GM11168 (cell line): Measurements from ENCODE around the gene MYBPH.

Experiments used
- in situ Hi-C: fragments of 300-500 bp; cut with MboI; formaldehyde crosslinking; loops from one replicate; pipeline ENCODE4 v1.12.0; 2022; ENCODE audit warnings: low sequenced_read_pairs; ENCODE audit not compliant: unreplicated experiment

MYBPH gene

DNA sequence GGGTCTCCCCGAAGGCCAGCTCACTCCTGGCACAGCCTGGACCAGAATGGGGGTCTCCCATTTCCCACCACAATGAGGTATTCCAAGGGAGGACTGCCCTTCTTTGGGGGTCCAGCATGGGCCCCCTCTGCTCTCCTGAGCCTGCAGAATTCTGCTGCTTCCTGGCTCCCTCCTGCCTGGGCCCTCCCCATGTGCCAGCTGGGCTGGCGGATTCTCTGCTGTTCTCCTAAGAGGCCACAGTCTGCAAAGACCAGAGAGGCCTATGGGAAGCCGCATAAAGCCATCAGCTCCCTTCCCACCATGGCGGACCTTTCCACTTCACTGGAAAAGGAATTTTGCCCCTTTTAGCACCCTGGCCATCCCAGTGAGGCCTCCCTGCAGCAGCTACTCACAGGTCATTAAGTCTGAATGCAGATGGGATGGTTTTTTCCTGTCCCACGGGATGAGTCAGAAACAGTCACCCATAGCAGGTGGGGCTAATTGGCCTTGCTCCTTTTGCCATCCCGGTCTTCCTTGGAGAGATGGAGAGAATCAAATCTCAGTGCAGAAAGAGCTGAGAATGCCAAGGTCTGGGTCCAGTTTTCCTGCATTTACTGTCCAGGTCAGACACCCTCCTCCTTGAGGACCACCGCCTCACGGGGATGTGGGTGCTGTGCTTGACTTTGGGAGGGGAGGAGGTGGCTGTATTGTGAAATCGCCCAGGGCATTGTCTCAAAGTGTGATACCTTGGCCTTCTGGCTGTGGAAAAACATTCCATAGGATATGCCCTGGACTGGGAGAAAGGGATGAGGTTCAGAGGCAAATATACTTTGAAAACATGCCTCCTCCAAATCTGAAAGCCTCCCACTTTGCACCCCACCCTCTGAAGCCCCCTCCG, 23.2 kb downstream of the MYBPH start:
- in situ Hi-C loops = no loop called here

DNA sequence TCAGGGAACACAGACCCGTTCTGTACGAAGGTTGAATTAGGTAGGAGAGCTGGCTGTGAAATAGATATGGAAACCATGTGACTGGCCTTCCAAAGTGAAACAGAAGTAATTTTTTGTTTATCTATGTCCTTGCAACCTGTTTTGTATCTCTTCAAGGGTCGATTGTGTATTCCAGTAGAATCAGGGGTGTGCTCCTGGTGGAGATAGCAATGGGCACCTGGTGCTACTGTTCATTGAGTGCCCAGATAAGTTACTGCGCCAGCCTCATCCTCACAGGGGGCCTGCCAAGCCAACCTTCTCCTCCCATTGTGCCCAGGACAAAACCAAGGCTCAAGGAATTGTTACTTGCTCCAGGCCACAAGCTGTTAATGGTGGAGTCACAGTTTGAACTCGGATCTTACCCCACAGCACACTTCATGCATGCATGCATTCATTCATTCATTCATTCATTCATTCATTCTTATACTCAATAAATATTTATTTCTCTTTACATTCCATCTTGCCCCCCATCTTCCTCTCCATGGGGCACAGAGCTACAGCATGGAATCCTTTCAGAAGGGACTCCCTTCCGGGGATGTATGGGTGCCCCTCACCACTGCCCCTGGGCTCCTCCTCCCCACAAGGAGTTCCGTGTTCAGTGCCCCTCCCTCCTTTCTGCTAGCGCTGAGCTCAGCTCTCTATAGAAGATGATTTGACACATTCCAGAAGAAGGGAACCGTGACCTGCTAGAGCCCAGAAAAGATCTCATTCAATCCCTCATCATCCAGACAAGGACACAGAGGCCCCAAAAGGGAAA, 24.1 kb downstream of the MYBPH start:
- in situ Hi-C loops = no loop called here

DNA sequence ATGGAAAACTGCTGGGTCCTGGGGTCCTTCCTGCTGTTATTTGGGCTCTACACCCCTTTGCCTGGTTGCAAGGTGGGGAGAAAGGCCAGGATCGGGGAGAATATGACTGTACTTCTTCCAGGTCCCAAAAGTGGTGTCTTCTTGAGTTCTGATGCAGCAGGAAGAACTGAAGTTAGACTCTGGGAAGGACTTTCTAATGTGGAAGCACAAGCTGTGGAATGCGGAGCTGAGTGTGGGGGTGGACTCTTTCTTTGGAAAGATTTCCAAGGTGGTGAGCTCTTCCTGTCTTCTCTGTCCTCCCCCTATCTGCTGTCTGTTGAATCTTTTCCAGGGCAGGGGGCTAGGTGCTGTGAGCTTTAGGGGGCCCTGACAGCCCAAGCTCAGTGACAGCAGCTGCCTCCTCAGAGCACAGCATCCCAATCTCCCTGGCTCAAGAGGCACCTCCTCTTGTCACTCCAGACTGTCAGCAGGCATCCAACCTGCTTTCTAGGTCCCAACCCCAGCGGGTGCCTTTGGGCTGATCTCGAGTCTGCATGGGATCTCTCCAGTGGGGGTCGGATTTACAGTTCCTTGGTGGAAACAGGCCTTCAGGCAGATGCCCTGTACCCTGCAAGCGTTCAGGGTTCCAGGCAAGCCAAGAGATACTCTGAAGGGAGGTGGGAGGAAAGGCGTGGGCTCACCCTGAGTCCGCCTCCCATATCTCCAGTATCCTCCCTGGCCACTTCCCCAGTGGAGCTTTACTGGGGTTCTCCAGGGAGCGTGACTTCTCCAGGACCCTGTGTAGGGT, 24.9 kb downstream of the MYBPH start:
- in situ Hi-C loops = no loop called here

DNA sequence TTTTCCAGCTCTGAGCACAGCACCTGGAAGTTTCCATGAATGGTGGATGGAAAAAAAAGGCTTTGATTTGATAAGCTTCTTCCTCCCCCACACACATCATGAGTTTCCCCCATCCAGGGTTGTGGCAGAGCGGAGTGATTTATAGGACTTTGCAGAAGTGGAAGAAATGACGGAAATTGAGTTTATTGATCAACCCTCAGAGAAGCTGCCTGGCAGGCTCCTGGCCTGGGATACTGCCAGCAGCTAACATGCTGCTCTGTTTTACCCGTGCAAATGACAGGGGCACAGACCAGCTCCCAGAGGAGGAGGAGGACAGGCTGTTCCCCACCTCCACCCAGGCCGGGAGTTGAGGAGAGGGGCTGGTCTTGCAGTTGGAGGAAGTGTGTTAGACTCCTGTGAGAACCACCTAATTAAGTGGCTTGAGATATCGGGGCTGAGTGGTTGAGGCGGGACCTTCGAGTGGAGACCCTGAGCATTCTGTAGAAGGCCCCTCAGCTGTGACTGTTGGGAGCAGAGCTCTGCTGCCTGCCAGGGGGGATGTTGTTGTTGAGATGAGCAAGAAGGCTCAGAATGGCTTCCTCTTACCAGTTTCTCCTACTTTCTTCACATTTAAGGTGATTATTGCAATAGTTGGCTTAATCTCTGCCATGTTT, 26.3 kb downstream of the MYBPH start:
- in situ Hi-C loops = no loop called here

DNA sequence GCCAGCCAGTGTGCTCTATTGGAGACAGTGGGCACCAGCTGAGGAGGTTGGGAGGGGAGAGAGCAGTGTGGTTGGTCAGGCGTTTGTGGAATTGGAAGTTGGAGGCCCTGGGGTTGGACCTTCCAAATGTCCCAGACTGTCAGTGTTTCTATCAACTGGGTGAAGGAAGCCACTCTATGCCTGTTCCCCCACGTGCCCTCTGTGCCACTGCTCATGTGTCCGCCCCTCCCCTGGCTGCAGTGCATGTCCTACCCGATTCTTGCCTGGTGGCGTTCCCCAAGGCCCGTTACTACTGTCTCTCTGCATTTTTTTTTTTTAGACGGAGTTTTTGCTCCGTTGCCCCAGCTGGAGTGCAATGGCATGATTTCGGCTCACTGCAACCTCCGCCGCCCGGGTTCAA, 27.0 kb downstream of the MYBPH start:
- in situ Hi-C loops = no loop called here

DNA sequence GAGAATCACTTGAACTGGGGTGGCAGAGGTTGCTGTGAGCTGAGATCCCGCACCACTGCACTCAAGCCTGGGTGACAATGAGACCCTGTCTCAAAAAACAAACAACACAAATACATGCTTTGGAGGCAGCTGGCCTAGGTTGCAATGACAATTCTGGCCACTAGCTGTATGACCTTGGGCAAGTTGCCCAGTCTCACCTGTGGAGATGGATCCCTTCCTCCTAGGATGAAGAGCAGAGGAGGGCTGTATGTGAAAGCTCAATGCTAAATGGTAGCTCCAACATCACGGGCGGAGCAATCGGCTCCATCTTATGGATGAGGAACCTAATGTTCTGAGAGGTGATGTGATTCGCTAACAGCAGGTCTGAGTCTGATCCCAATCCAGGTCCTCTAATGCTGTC, 27.5 kb downstream of the MYBPH start:
- in situ Hi-C loops = no loop called here

- in situ Hi-C loops = no loop called here
Measured at GRCh38 chr1:203147376-203147775, 28.2 kb downstream of the MYBPH start.

GRCh38 chr1:203146537-203146936, 29.1 kb downstream of the MYBPH start:
- in situ Hi-C loops = no loop called here

DNA sequence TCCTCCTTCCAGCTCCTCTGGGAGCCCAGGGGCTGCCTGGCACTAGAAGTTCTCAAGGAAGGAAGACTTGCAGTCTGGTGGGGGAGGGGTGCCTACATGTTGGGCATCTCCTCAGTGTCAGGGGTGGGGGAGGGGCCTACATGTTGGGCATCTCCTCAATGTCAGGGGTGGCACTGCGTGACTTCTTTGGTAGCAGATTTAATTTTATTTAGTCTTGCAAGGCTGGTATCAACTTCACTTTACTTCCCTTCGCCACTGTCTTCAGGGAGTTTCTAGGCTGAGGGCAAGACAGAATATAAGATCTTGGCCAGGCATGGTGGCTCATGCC, 29.6 kb downstream of the MYBPH start:
- in situ Hi-C loops = no loop called here

- in situ Hi-C loops = no loop called here
Measured at GRCh38 chr1:203145321-203146041, 30.1 kb downstream of the MYBPH start.

DNA sequence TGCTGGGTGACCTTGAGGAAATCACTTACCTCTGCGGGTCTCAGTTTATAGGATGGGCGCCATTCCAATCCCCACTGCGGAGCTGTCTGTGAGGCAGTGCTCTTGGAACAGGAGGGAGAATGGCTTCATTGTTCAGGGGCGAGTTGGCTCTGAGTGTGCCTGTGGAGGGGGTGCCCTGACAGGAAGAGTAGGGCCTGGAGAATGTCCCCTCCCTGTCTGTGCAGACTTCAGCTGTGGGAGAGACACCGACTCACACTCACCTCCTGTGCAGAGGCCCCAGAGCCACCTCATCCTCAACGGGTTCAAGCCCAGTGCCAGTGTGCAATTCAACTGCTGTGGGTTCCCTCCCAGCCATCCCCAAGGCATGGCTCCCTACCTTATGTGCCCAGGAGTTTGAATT, 31.0 kb downstream of the MYBPH start:
- in situ Hi-C loops = no loop called here

- in situ Hi-C loops = no loop called here
Measured at GRCh38 chr1:203143641-203144040, 32.0 kb downstream of the MYBPH start.

GRCh38 chr1:203142684-203143408, 32.8 kb downstream of the MYBPH start:
- in situ Hi-C loops = no loop called here

GRCh38 chr1:203142124-203142523, 33.5 kb downstream of the MYBPH start:
- in situ Hi-C loops = no loop called here

DNA sequence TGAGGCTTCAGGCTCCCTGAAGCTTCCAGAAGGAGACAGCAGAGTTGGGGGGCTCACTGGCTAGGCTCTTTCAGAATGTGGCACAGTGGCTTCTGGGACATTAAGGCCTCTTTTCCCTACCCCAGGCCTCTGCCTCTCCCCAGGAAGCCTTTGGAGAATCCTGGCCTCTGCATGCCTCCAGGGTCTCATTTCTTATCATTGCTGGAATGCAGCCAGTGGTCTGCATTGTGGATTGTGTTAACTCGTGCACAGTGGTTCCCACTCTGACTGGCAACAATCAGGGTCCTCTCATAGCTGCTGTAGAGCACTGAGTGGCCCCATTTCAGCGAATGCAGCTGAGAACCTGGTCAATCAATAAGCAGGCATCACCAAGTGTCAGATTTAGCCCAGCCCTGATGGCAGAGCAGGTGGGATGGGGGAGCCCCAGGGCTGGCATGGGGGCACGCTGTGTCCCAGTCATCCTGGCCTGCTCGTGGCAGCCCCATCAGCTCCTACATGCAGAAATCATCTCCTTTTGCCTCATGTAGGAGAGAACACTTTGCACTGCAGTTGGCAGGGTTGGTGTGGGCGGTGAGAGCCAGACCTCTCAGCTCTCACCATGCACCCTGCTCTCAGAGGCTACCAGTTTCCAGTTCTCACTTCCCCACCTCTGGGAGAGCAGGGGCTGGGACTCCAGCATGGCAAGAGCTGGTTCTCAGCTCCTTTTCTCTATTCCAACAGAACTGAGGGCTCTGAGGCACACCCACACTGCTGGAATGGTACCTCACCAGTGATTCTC, 34.7 kb downstream of the MYBPH start:
- in situ Hi-C loops = no loop called here

DNA sequence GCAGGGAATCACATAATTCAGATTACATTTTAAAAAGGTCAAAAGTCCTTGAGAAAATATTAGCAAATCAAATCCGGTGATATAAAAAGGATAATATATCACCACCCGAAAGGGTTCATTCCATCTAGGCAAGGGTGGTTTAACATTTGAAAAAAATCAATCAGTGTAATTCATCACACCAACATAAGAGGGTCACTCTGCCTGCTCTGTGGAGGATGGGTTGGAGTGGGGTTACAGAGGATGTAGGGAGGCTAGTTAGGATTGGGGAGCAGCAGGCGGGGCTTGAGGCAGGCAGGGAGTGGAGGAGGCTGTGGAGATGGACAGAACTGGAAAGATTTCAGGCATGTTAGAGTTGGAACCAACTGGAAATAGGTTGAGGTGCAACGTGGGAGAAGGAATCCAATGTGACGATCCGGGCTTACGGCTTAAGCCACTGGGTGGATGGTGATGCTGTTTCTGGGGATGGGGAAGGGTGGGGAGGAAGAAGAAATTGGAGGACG, 35.6 kb downstream of the MYBPH start:
- in situ Hi-C loops = no loop called here

- in situ Hi-C loops = no loop called here
Measured at GRCh38 chr1:203138066-203138465, 37.6 kb downstream of the MYBPH start.

DNA sequence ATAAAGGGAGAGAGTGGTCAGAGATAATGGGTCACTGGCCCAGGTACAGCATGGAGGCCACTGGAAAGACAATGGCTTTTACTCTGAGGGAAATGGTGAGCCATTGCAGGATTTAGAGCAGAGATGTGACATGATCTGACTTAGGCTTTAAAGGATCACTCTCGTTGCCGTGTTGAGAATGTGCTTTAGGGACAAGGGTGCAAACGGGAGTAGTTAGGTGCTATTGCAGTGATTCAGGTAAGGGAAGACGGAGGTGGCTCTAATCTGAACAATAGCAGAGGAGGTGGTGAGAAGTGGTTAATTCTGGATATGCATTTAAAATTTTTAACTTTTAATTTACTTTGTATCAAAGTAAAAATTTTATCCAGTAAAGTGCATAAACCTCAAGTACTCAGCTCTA, 38.3 kb downstream of the MYBPH start:
- in situ Hi-C loops = no loop called here
